ENCODE measurements around the gene TP53BP1. TPM values are rescaled to one million over a fixed set of nuclear protein-coding genes. Genes with fewer than 3 reads are reported as not detected.

The TP53BP1 gene
- total and polyA plus RNA-seq, 2 of the 13 experiments (the other 11 are each of a cell fraction or from before 2014, with no cell fraction given): 17.1 to 17.4 TPM

GRCh38 chr15:43463998-43464397 is 29.0 kb downstream of the TP53BP1 start:
- POLR2A ChIA-PET: no interaction called here
- no peak for DNase-seq (ENCODE audit: low spot score)
- Histone ChIP-seq H4K20me1 (ENCODE audit: insufficient read depth, low read length) (no peaks in the 10 kb centered on the region), H3K79me2 (ENCODE audit: insufficient read depth, low read length) (no peaks in the 10 kb centered on the region), H3K4me2 (ENCODE audit: low read depth, low read length) (no peak overlapping the region), H3K4me1 (ENCODE audit: insufficient read depth, low read length) (no peaks in the 10 kb centered on the region), H3K36me3 (replicated peaks in 1 of 2; ENCODE audit: control insufficient read depth in 1 of 2, insufficient read depth in 2 of 2, low read length in 2 of 2) (peaks cover 0 to 14% of the 10 kb centered on the region in 2 experiments; a peak in 2 of 5 replicates), H3K27me3 (ENCODE audit: control insufficient read depth in 1 of 2, insufficient read depth in 2 of 2, low read length in 2 of 2) (no peaks in the 10 kb centered on the region; a peak in 1 of 5 replicates), H3K4me3 (replicated peaks in 1 of 3; ENCODE audit: insufficient read depth in 1 of 3, low read depth in 2 of 3, low read length in 3 of 3) (no peak overlapping the region), H3K9me3 (ENCODE audit: low read length) (no peaks in the 10 kb centered on the region), H2AFZ (ENCODE audit: low read length) (no peak overlapping the region), H3K27ac (ENCODE audit: extremely low read length, insufficient read depth, low read length) (no peak overlapping the region), H3K9ac (ENCODE audit: insufficient read depth, low read depth, low read length) (no peak overlapping the region)
- no TSS peak for BruUV-seq (replicated peaks)
- 100% methylated on average over 1 of the region's 1 CpG for WGBS (ENCODE audit: low lambda C conversion rate)
- CTCF ChIA-PET (ENCODE audit: low intra/inter-chr PET ratio, low total read pairs): no interaction called here
- ATAC-seq: no peak
- intact Hi-C loops (cut with micrococcal nuclease; ENCODE audit: unreplicated experiment) (no loop called here), in situ Hi-C loops (cut with HindIII; ENCODE audit: extremely low pct_ligation_motif_present, low pct_unique_long_range_greater_than_20kb) (no loop called here)
- TF ChIP-seq ZNF616 (CRISPR knock-in tag; IDR thresholded peaks at IDR 0.05; ENCODE audit: low read depth) (no peak), GMEB1 (CRISPR knock-in tag; IDR thresholded peaks at IDR 0.05; ENCODE audit: borderline replicate concordance) (no peak), YEATS4 (CRISPR knock-in tag; IDR thresholded peaks at IDR 0.05; ENCODE audit: borderline replicate concordance) (no peak), KLF12 (CRISPR knock-in tag; IDR thresholded peaks at IDR 0.05; ENCODE audit: borderline replicate concordance) (no peak), SMC3 (IDR thresholded peaks at IDR 0.05; ENCODE audit: low read length) (no peak)
- TF ChIP-seq, protein P1, sequence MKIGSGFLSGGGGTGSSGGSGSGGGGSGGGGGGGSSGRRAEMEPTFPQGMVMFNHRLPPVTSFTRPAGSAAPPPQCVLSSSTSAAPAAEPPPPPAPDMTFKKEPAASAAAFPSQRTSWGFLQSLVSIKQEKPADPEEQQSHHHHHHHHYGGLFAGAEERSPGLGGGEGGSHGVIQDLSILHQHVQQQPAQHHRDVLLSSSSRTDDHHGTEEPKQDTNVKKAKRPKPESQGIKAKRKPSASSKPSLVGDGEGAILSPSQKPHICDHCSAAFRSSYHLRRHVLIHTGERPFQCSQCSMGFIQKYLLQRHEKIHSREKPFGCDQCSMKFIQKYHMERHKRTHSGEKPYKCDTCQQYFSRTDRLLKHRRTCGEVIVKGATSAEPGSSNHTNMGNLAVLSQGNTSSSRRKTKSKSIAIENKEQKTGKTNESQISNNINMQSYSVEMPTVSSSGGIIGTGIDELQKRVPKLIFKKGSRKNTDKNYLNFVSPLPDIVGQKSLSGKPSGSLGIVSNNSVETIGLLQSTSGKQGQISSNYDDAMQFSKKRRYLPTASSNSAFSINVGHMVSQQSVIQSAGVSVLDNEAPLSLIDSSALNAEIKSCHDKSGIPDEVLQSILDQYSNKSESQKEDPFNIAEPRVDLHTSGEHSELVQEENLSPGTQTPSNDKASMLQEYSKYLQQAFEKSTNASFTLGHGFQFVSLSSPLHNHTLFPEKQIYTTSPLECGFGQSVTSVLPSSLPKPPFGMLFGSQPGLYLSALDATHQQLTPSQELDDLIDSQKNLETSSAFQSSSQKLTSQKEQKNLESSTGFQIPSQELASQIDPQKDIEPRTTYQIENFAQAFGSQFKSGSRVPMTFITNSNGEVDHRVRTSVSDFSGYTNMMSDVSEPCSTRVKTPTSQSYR (CRISPR knock-in tag; IDR thresholded peaks at IDR 0.05; ENCODE audit: borderline replicate concordance): no peak
- FAIRE-seq: no peak

Measured in HepG2 (cell line).